Measurements from ENCODE around the gene SLC16A10. TPM values are rescaled to one million over a fixed set of nuclear protein-coding genes. Genes with fewer than 3 reads are reported as not detected.
"Not testable (repeated sequence)": the region's sequence is repeated elsewhere in the genome, so short reads cannot be mapped to it uniquely, and the experiment has no call there.

Gene SLC16A10
- total RNA-seq, 1 donor from 2014 or later = 5.6 TPM

GRCh38 chr6:111183702-111184517 is 96.6 kb downstream of the SLC16A10 start:
- DNase-seq (ENCODE audit: low read depth, low spot score) = no peak
- H3K4me3 Mint-ChIP-seq = no peak overlapping the region
- H3K27me3 Mint-ChIP-seq (ENCODE audit: low read depth) = no peaks in the 10 kb centered on the region
- H3K9me3 Mint-ChIP-seq = no peaks in the 10 kb centered on the region
- H3K4me1 Mint-ChIP-seq = no peaks in the 10 kb centered on the region
- no peak for TF ChIP-seq CTCF (conservative IDR thresholded peaks at IDR 0.05)
- no peak overlapping the region for H3K27ac Mint-ChIP-seq (ENCODE audit: unreplicated experiment)
- H3K36me3 Mint-ChIP-seq (ENCODE audit: low read depth) = no peaks in the 10 kb centered on the region

GRCh38 chr6:111184827-111185532 is 97.7 kb downstream of the SLC16A10 start:
- H3K4me1 Mint-ChIP-seq = no peaks in the 10 kb centered on the region
- TF ChIP-seq CTCF (conservative IDR thresholded peaks at IDR 0.05) = no peak
- no peak overlapping the region for H3K27ac Mint-ChIP-seq (ENCODE audit: unreplicated experiment)
- H3K27me3 Mint-ChIP-seq (ENCODE audit: low read depth) = no peaks in the 10 kb centered on the region
- H3K36me3 Mint-ChIP-seq (ENCODE audit: low read depth) = peaks cover 3% of the 10 kb centered on the region
- H3K9me3 Mint-ChIP-seq = peaks cover 3% of the 10 kb centered on the region
- DNase-seq (ENCODE audit: low read depth, low spot score) = no peak
- no peak overlapping the region for H3K4me3 Mint-ChIP-seq

- TF ChIP-seq CTCF (conservative IDR thresholded peaks at IDR 0.05) = no peak
- Mint-ChIP-seq H3K36me3 (ENCODE audit: low read depth) (peaks cover 4% of the 10 kb centered on the region), H3K4me1 (no peaks in the 10 kb centered on the region), H3K4me3 (no peak overlapping the region), H3K9me3 (peaks cover 3% of the 10 kb centered on the region), H3K27ac (ENCODE audit: unreplicated experiment) (no peak overlapping the region), H3K27me3 (ENCODE audit: low read depth) (no peaks in the 10 kb centered on the region)
- no peak for DNase-seq (ENCODE audit: low read depth, low spot score)
Measured at GRCh38 chr6:111185954-111186353, 98.7 kb downstream of the SLC16A10 start.

GRCh38 chr6:111187874-111188273 is 100.6 kb downstream of the SLC16A10 start:
- Mint-ChIP-seq H3K36me3 (ENCODE audit: low read depth) (peaks cover 6% of the 10 kb centered on the region), H3K4me3 (no peak overlapping the region), H3K27ac (ENCODE audit: unreplicated experiment) (no peak overlapping the region), H3K4me1 (no peaks in the 10 kb centered on the region), H3K9me3 (peaks cover 7% of the 10 kb centered on the region), H3K27me3 (ENCODE audit: low read depth) (no peaks in the 10 kb centered on the region)
- TF ChIP-seq CTCF (conservative IDR thresholded peaks at IDR 0.05) = no peak
- DNase-seq (ENCODE audit: low read depth, low spot score) = no peak

- not testable (repeated sequence) for H3K9me3 Mint-ChIP-seq; DNase-seq (ENCODE audit: low read depth, low spot score); H3K27ac Mint-ChIP-seq (ENCODE audit: unreplicated experiment); H3K4me3 Mint-ChIP-seq; H3K4me1 Mint-ChIP-seq; H3K27me3 Mint-ChIP-seq (ENCODE audit: low read depth); H3K36me3 Mint-ChIP-seq (ENCODE audit: low read depth)
Measured at GRCh38 chr6:111189666-111190210, 102.4 kb downstream of the SLC16A10 start.

GRCh38 chr6:111190637-111191036 is 103.3 kb downstream of the SLC16A10 start:
- TF ChIP-seq CTCF (conservative IDR thresholded peaks at IDR 0.05) = no peak
- DNase-seq (ENCODE audit: low read depth, low spot score) = no peak
- Mint-ChIP-seq H3K27me3 (ENCODE audit: low read depth) (no peaks in the 10 kb centered on the region), H3K36me3 (ENCODE audit: low read depth) (peaks cover 9% of the 10 kb centered on the region), H3K4me3 (no peak overlapping the region), H3K9me3 (peaks cover 7% of the 10 kb centered on the region), H3K4me1 (peaks cover 5% of the 10 kb centered on the region), H3K27ac (ENCODE audit: unreplicated experiment) (no peak overlapping the region)

- DNase-seq (ENCODE audit: low read depth, low spot score); H3K27ac Mint-ChIP-seq (ENCODE audit: unreplicated experiment); H3K4me3 Mint-ChIP-seq; H3K9me3 Mint-ChIP-seq; H3K36me3 Mint-ChIP-seq (ENCODE audit: low read depth); H3K4me1 Mint-ChIP-seq; H3K27me3 Mint-ChIP-seq (ENCODE audit: low read depth): not testable (repeated sequence)
Measured at GRCh38 chr6:111191136-111191535, 103.8 kb downstream of the SLC16A10 start.

Data from neural crest cell (in vitro differentiated cells).